GM19351 (cell line): Measurements from ENCODE around the gene ABCF3.

Source experiments
- ATAC-seq: cut with Tn5 transposase; IDR thresholded peaks from one replicate; pipeline ENCODE4 v1.9.1; 2021; ENCODE audit warnings: mild to moderate bottlenecking, moderate library complexity; ENCODE audit not compliant: unreplicated experiment

ABCF3 gene

GRCh38 chr3:184167786-184168185 lies 18.2 kb upstream of the ABCF3 start:
- ATAC-seq, result no peak

GRCh38 chr3:184168363-184169120 lies 17.5 kb upstream of the ABCF3 start:
- no peak for ATAC-seq

- no peak for ATAC-seq
Observed at GRCh38 chr3:184169896-184170875, 15.8 kb upstream of the ABCF3 start.

GRCh38 chr3:184171562-184171961 lies 14.4 kb upstream of the ABCF3 start:
- peak; percentile 30 for ATAC-seq

GRCh38 chr3:184172681-184173373 lies 13.2 kb upstream of the ABCF3 start:
- ATAC-seq, result no peak

- no peak for ATAC-seq
Observed at GRCh38 chr3:184173374-184173722, 12.7 kb upstream of the ABCF3 start.

GRCh38 chr3:184174284-184174645 lies 11.7 kb upstream of the ABCF3 start:
- ATAC-seq, result no peak

- ATAC-seq, result peak; percentile 92
Observed at GRCh38 chr3:184174646-184175492, 11.1 kb upstream of the ABCF3 start, which contains the start of gene AP2M1. Gene AP2M1, plus strand, starts transcription at chr3:184174855. Its CDS starts 2,139 bp downstream, at chr3:184176994.

GRCh38 chr3:184175506-184175905 lies 10.5 kb upstream of the ABCF3 start:
- ATAC-seq, result no peak

GRCh38 chr3:184175981-184176376 lies 10.0 kb upstream of the ABCF3 start:
- ATAC-seq, result no peak

GRCh38 chr3:184176377-184177330 lies 9.3 kb upstream of the ABCF3 start:
- ATAC-seq, result no peak

GRCh38 chr3:184177331-184177731 lies 8.7 kb upstream of the ABCF3 start:
- no peak for ATAC-seq

- ATAC-seq, result no peak
Observed at GRCh38 chr3:184177767-184178306, 8.2 kb upstream of the ABCF3 start.

- ATAC-seq, result no peak
Observed at GRCh38 chr3:184178521-184179138, 7.4 kb upstream of the ABCF3 start.

- ATAC-seq, result no peak
Observed at GRCh38 chr3:184180165-184180564, 5.8 kb upstream of the ABCF3 start.

GRCh38 chr3:184181596-184181995 lies 4.4 kb upstream of the ABCF3 start:
- no peak for ATAC-seq

GRCh38 chr3:184183679-184184078 lies 2.3 kb upstream of the ABCF3 start:
- no peak for ATAC-seq

- no peak for ATAC-seq
Observed at GRCh38 chr3:184184546-184185230, 1.3 kb upstream of the ABCF3 start.
